GM18909 (cell line): ENCODE results near the gene PPEF1.

Experiments
- ATAC-seq: cut with Tn5 transposase; IDR thresholded peaks from one replicate; pipeline ENCODE4 v1.9.1; 2021; ENCODE audit warnings: mild to moderate bottlenecking; ENCODE audit not compliant: unreplicated experiment, poor library complexity

PPEF1 gene

GRCh38 chrX:18874560-18875255 lies 167.3 kb downstream of the PPEF1 start:
- ATAC-seq: no peak

- ATAC-seq: no peak
Observed at GRCh38 chrX:18875256-18875878, 167.9 kb downstream of the PPEF1 start.

- no peak for ATAC-seq
Observed at GRCh38 chrX:18877469-18877868, 170.0 kb downstream of the PPEF1 start.
